Heart left ventricle (tissue), 16 donors: Measurements from ENCODE around the gene XXYLT1. TPM values are rescaled to one million over a fixed set of nuclear protein-coding genes. Genes with fewer than 3 reads are reported as not detected.

Experiments
- ATAC-seq, 4 donors: fragments of 200-7000 bp; cut with Tn5 transposase; one replicate each; pipeline ENCODE4 v1.9.1; 2020 to 2022; ENCODE audit warnings: moderate library complexity in 4 of 4, mild to moderate bottlenecking in 3 of 4, moderate number of reproducible peaks in 1 of 4
- DNase-seq, 5 donors: peaks; one replicate each; pipeline ENCODE4 v3.0.0-alpha.2; 2020
- H3K27ac ChIP-seq, 12 donors: fragments of 200-600 bp; sonication (generic) in 4 of 12; one replicate each; pipeline versions ENCODE4 v1.5.0 to v1.8.0; 2016 to 2022; ENCODE audit warnings: mild to moderate bottlenecking in 2 of 12
- H3K27me3 ChIP-seq, 9 donors: fragments of 200-600 bp; sonication (generic) in 2 of 9; one replicate each; pipeline versions ENCODE4 v1.5.1 to v1.8.0; 2016 to 2022; ENCODE audit warnings: mild to moderate bottlenecking in 3 of 9
- H3K36me3 ChIP-seq, 9 donors: fragments of 200-600 bp; sonication (generic) in 2 of 9; one replicate each; pipeline versions ENCODE4 v1.5.0 to v1.8.0; 2018 to 2022; ENCODE audit warnings: mild to moderate bottlenecking in 2 of 9
- H3K4me1 ChIP-seq, 12 donors: fragments of 200-600 bp; sonication (generic) in 4 of 12; one replicate each; pipeline versions ENCODE4 v1.5.0 to v1.8.0; 2016 to 2022; ENCODE audit warnings: mild to moderate bottlenecking in 3 of 12
- H3K4me3 ChIP-seq, 12 donors: fragments of 200-600 bp; sonication (generic) in 4 of 12; one replicate each; pipeline versions ENCODE4 v1.5.0 to v1.8.0; 2017 to 2022; ENCODE audit warnings: mild to moderate bottlenecking in 9 of 12, moderate library complexity in 4 of 12
- H3K9me3 ChIP-seq, 12 donors: fragments of 200-600 bp; sonication (generic) in 4 of 12; one replicate each; pipeline versions ENCODE4 v1.5.0 to v1.8.0; 2016 to 2022; ENCODE audit warnings: mild to moderate bottlenecking in 1 of 12
- CTCF ChIP-seq, 12 donors: fragments of 200-600 bp; sonication (generic) in 4 of 12; IDR thresholded peaks; one replicate each; pipeline versions ENCODE4 v1.5.0 to v1.8.0; 2018 to 2022; ENCODE audit warnings: antibody characterized with exemption in 12 of 12, mild to moderate bottlenecking in 5 of 12
- POLR2A ChIP-seq, 2 donors: fragments of 450-650 bp; IDR thresholded peaks; one replicate each; pipeline ENCODE4 v1.6.1; 2017; ENCODE audit warnings: antibody characterized with exemption in 2 of 2, mild to moderate bottlenecking in 2 of 2, moderate library complexity in 2 of 2
- WGBS, 4 donors: extraction: QIAGEN DNeasy Blood & Tissue Kit in 2 of 4; methylation state at CpG; one replicate each; pipeline versions ENCODE4 v1.1.5 to v1.1.7; 2013 to 2018; 5-methylcytosine and 5-hydroxymethylcytosine counted together
- intact Hi-C, 10 donors: fragments of 100-400 bp; cut with DNase I; formaldehyde crosslinking; loops; one replicate each; pipeline versions ENCODE4 v1.11.1 to v1.14.2; 2022
- polyA plus RNA-seq, 2 donors: library from polyadenylated mRNA; stranded (reverse); fragments of 200-250 nt; gene quantifications; one replicate each; pipeline ENCODE4 v1.2.3, GENCODE V29; 2013
- total RNA-seq, 9 donors: library from RNA; depleted of rRNA in 2 of 9; stranded (reverse); fragments of >200 nt in 2 of 9; fragmentation: NEBNext Ultra II Directional in 3 of 9; extraction: Animal tissue kit (Norgen Biotek cat#: 25700) in 3 of 9; gene quantifications; one replicate each; pipeline versions ENCODE4 v1.1.0 to v1.2.4, GENCODE V29; 2016 to 2023
- donor health status: ischemic (EF 13 %, LVEDD 7.1; RV severe dilation, severe dysfunction).
- donor health status: healthy with polysubstance abuse.
- donor health status: DM: no; HTN: yes; CAD: no.
- donor health status: DM: no; HTN: no; CAD: no.
- donor health status: ischemic (EF 25% LVEDD 6.9; RV normal size, moderate dysfunction).
- donor health status: ischemic (EF 25% LVEDD 5.7; RV mildly dilated, moderate dysfunction).
- donor health status: healthy.
- donor health status: DM: yes; HTN: yes; CAD: no.
- donor health status: ischemic (EF 35%, LVEDD 5.7; RV mildly dilated, moderate dysfunction).
- donor health status: nonischemic (EF 11% LVEDD 7.7; RV severe dilation, severe dysfunction).
- donor health status: DM: yes; HTN: yes; CAD: no.
- donor health status: PGD.
- donor health status: ischemic (EF 29% LVEDD 5.4; RV normal size, mild dysfunction).
- donor health status: nonischemic (EF 23%, LVEDD 6.1; RV moderate dilation, normal function).

XXYLT1 gene
- total and polyA plus RNA-seq, 11 donors: 1.9 to 8.6 (median 4.8) TPM

GRCh38 chr3:195263193-195263924 is 7.6 kb downstream of the XXYLT1 start:
- Histone ChIP-seq H3K9me3 (no peaks in the 10 kb centered on the region), H3K4me1 (peaks cover 0 to 34% (median 20%) of the 10 kb centered on the region in 12 donors), H3K27me3 (no peaks in the 10 kb centered on the region), H3K4me3 (no peak overlapping the region), H3K27ac (no peak overlapping the region), H3K36me3 (peaks cover 0 to 25% (median 3%) of the 10 kb centered on the region in 9 donors)
- intact Hi-C loops: loop anchor here in 4 of 10 donors (5.0 to 10.0 kb wide), 5 partner anchors 156 to 576 kb away; partner anchors contain the start of gene FAM43A (in 1 of the 4)
- TF ChIP-seq CTCF (IDR thresholded peaks at IDR 0.05) (no peak), POLR2A (IDR thresholded peaks at IDR 0.05) (no peak)
- ATAC-seq (no peak), DNase-seq (no peak)
- 73 to 78% (median 74%) methylated on average over 11 of the region's 11 CpGs for WGBS, 4 donors

- Histone ChIP-seq H3K27me3 (no peaks in the 10 kb centered on the region), H3K4me1 (peaks cover 0 to 37% (median 22%) of the 10 kb centered on the region in 12 donors), H3K27ac (no peak overlapping the region), H3K4me3 (no peak overlapping the region), H3K9me3 (no peaks in the 10 kb centered on the region), H3K36me3 (peaks cover 0 to 15% (median 0%) of the 10 kb centered on the region in 9 donors)
- DNase-seq: no peak
- 95 to 98% (median 96%) methylated on average over 2 of the region's 2 CpGs for WGBS, 4 donors
- TF ChIP-seq POLR2A (IDR thresholded peaks at IDR 0.05): no peak
- TF ChIP-seq CTCF (IDR thresholded peaks at IDR 0.05): no peak
- no peak for ATAC-seq
- intact Hi-C loops: loop anchor here in 8 of 10 donors (2.0 to 10.0 kb wide), 8 partner anchors 155 to 579 kb away; partner anchors contain the start of gene FAM43A (in 2 of the 8)
Observed at GRCh38 chr3:195261925-195262324, 9.0 kb downstream of the XXYLT1 start.

DNA sequence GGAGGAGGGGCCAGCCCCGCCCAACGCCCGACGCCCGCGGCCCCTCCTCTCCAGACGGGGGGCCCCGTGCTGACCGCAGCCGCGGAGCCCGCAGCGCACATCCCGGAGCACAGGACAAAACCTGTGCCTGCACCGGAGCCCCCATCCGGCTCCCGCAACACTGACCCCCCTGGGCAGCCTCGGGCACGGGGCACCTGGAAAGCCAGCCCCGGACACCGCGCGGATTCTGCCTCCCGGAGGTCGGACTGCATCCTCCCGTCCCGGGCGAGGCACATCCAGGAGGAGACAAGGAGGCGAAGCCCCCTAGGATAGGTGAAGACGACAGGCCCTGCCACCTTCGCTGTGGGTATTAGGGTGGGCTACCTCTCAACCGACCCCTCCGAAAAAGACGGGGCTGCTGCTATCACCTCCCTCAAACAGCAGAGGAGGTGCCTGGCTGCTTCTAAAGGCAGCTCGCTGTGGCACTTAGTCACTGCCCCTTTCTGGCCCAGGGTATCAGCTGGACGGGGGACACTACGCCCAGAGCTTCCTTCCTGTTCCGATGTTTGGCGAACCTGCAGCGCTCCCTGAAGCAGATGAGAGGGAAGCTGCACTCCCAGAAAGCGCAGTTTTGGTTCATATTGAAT is 10.6 kb downstream of the XXYLT1 start:
- peak overlapping the region; percentile 45 to 97 (median 91) for H3K27ac ChIP-seq
- peaks cover 0 to 2% (median 0%) of the 10 kb centered on the region in 9 donors for H3K36me3 ChIP-seq
- H3K27me3 ChIP-seq: no peaks in the 10 kb centered on the region
- H3K9me3 ChIP-seq: no peaks in the 10 kb centered on the region
- ATAC-seq (peak; percentile 7 to 18 (median 10)), DNase-seq (peak in 3 of 5 donors; percentile 46 to 72 (median 71))
- H3K4me1 ChIP-seq: peaks cover 0 to 37% (median 22%) of the 10 kb centered on the region in 12 donors
- TF ChIP-seq POLR2A (IDR thresholded peaks at IDR 0.05): no peak
- TF ChIP-seq CTCF (IDR thresholded peaks at IDR 0.05): peak in 4 of 12 donors; percentile 11 to 24 (median 18)
- WGBS, 4 donors: 9 to 27% (median 11%) methylated on average over 7 to 41 of the region's 41 CpGs
- H3K4me3 ChIP-seq: peak overlapping the region; percentile 30 to 78 (median 68)
- intact Hi-C loops: loop anchor here in 8 of 10 donors (2.0 to 10.0 kb wide), 8 partner anchors 153 to 578 kb away; partner anchors contain the start of gene FAM43A (in 2 of the 8)
